NCI-H128 (cell line): Measurements from ENCODE around the gene ADCY4.
"Not testable (repeated sequence)": the region's sequence is repeated elsewhere in the genome, so short reads cannot be mapped to it uniquely, and the experiment has no call there.

Experiments used
- DNase-seq: peaks from one replicate; lab custom pipeline; 2025; ENCODE audit not compliant: unreplicated experiment; lab: John Stamatoyannopoulos, UW

ADCY4 gene

GRCh38 chr14:24339284-24340151, 4.6 kb upstream of the ADCY4 start, which contains the start of gene RIPK3:
Gene RIPK3 (minus strand): TSS chr14:24339991. CDS start chr14:24339826, 165 bp downstream.
- no peak for DNase-seq

GRCh38 chr14:24338843-24339242, 4.0 kb upstream of the ADCY4 start:
- DNase-seq, result no peak

- no peak for DNase-seq
Measured at GRCh38 chr14:24337824-24338175, 2.9 kb upstream of the ADCY4 start.

GRCh38 chr14:24337144-24337823, 2.4 kb upstream of the ADCY4 start:
- DNase-seq, result no peak

GRCh38 chr14:24335461-24336171, 745 bp upstream of the ADCY4 start:
- no peak for DNase-seq

GRCh38 chr14:24332268-24332993, 2.4 kb downstream of the ADCY4 start:
- DNase-seq, result peak; percentile 59

GRCh38 chr14:24331731-24332267, 3.1 kb downstream of the ADCY4 start:
- DNase-seq, result no peak

GRCh38 chr14:24330973-24331674, 3.7 kb downstream of the ADCY4 start:
- DNase-seq, result no peak

GRCh38 chr14:24329736-24330135, 5.1 kb downstream of the ADCY4 start:
- DNase-seq, result no peak

GRCh38 chr14:24329073-24329663, 5.7 kb downstream of the ADCY4 start:
- no peak for DNase-seq

GRCh38 chr14:24327914-24328313, 7.0 kb downstream of the ADCY4 start:
- DNase-seq, result not testable (repeated sequence)

- DNase-seq, result no peak
Measured at GRCh38 chr14:24327303-24327702, 7.6 kb downstream of the ADCY4 start.

- no peak for DNase-seq
Measured at GRCh38 chr14:24325963-24326362, 8.9 kb downstream of the ADCY4 start.

GRCh38 chr14:24325041-24325530, 9.8 kb downstream of the ADCY4 start:
- no peak for DNase-seq

GRCh38 chr14:24324024-24324423, 10.8 kb downstream of the ADCY4 start:
- DNase-seq, result no peak

GRCh38 chr14:24323341-24323740, 11.5 kb downstream of the ADCY4 start:
- DNase-seq, result no peak

- DNase-seq, result no peak
Measured at GRCh38 chr14:24322672-24323071, 12.2 kb downstream of the ADCY4 start.

- DNase-seq, result no peak
Measured at GRCh38 chr14:24321212-24321975, 13.5 kb downstream of the ADCY4 start.
